Measurements from ENCODE around the gene TMEM134.

DNA sequence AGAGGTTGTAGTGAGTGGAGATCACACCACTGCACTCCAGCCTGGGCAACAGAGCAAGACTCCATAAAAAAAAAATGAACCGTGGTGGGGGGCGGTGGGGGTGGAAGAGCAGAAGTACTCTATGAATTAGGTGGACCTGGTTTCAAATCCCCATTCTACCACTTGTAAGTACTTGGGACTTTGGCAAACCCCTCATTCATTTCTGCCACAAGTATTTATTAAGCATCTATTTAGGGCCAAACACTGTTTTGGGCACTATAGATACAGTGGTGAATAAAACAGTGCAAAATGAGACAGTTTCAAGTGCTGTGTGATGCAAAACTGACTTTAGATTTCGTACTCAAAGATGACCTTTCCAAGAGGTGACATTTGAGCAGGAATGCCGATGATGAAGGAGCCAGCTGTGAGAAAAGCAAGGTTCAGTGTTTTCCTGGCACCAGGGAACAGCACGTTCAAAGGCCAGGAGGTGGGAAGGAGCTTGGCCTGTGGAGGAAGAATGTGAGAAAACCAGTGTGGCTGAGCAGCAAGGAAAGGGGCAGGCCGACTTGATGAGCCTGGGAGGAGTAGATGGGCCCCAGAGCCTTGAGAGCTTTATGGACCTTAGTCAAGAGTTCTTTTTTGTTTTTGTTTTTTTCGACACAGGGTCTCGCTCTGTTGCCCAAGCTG lies 1.4 kb upstream of the TMEM134 start:
- TF ChIP-seq, protein P1, sequence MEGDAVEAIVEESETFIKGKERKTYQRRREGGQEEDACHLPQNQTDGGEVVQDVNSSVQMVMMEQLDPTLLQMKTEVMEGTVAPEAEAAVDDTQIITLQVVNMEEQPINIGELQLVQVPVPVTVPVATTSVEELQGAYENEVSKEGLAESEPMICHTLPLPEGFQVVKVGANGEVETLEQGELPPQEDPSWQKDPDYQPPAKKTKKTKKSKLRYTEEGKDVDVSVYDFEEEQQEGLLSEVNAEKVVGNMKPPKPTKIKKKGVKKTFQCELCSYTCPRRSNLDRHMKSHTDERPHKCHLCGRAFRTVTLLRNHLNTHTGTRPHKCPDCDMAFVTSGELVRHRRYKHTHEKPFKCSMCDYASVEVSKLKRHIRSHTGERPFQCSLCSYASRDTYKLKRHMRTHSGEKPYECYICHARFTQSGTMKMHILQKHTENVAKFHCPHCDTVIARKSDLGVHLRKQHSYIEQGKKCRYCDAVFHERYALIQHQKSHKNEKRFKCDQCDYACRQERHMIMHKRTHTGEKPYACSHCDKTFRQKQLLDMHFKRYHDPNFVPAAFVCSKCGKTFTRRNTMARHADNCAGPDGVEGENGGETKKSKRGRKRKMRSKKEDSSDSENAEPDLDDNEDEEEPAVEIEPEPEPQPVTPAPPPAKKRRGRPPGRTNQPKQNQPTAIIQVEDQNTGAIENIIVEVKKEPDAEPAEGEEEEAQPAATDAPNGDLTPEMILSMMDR (conservative IDR thresholded peaks at IDR 0.05; ENCODE audit: low read depth, low read length), result no peak
- TF ChIP-seq EZH2 (IDR thresholded peaks at IDR 0.05; ENCODE audit: low read length, unreplicated experiment), result no peak
